Psoas muscle (tissue), 8 donors: Measurements from ENCODE around the gene FIG4. TPM values are rescaled to one million over a fixed set of nuclear protein-coding genes. Genes with fewer than 3 reads are reported as not detected.
A peak's percentile ranks its signal among the peaks of the same experiment; 100 is the strongest.
"Not testable (repeated sequence)": the region's sequence is repeated elsewhere in the genome, so short reads cannot be mapped to it uniquely, and the experiment has no call there.

Experiments
- ATAC-seq, 4 donors: fragments of 200-7000 bp; cut with Tn5 transposase; one replicate each; pipeline ENCODE4 v1.9.1; 2020; ENCODE audit warnings: moderate library complexity in 3 of 4, mild to moderate bottlenecking in 2 of 4
- DNase-seq, 2 donors: peaks; one replicate each; pipeline ENCODE4 v3.0.0-alpha.2; 2020
- H3K27ac ChIP-seq: fragments of 200-600 bp; one replicate; pipeline ENCODE4 v1.8.0; 2022
- H3K27me3 ChIP-seq, 3 donors: fragments of 200-600 bp in 1 of 3; one replicate each; pipeline versions ENCODE4 v1.6.1 to v1.8.0; 2013 to 2022; ENCODE audit warnings: low read length in 2 of 3, mild to moderate bottlenecking in 2 of 3, moderate library complexity in 1 of 3; ENCODE audit not compliant: insufficient read depth in 3 of 3
- H3K36me3 ChIP-seq, 2 donors: fragments of 200-600 bp in 1 of 2; one replicate each; pipeline versions ENCODE4 v1.6.1 to v1.8.0; 2013 to 2022; ENCODE audit warnings: low read depth in 1 of 2, mild to moderate bottlenecking in 1 of 2, moderate library complexity in 1 of 2; ENCODE audit not compliant: insufficient read depth in 1 of 2
- H3K4me1 ChIP-seq: fragments of 200-600 bp; one replicate; pipeline ENCODE4 v1.8.0; 2022
- H3K4me3 ChIP-seq: fragments of 200-600 bp; one replicate; pipeline ENCODE4 v1.8.0; 2022; ENCODE audit warnings: mild to moderate bottlenecking
- H3K9me3 ChIP-seq: fragments of 200-600 bp; one replicate; pipeline ENCODE4 v1.8.0; 2022
- CTCF ChIP-seq: fragments of 200-600 bp; IDR thresholded peaks from one replicate; pipeline ENCODE4 v1.8.0; 2022; ENCODE audit warnings: antibody characterized with exemption
- WGBS, 3 donors: extraction: QIAGEN DNeasy Blood & Tissue Kit; methylation state at CpG; one replicate each; pipeline versions ENCODE4 v1.1.6 to v1.1.7; 2013; 5-methylcytosine and 5-hydroxymethylcytosine counted together
- intact Hi-C, 2 donors: fragments of 100-400 bp; cut with DNase I; formaldehyde crosslinking; loops; one replicate each; pipeline versions ENCODE4 v1.11.0 to v1.14.2; 2022
- polyA plus RNA-seq, 3 donors: library from polyadenylated mRNA; stranded (reverse); fragments of 200-250 nt; gene quantifications; one replicate each; pipeline ENCODE4 v1.2.3, GENCODE V29; 2013
- total RNA-seq, 4 donors: library from RNA; stranded (reverse); fragmentation: NEBNext Ultra II Directional in 2 of 4; extraction: Animal tissue kit (Norgen Biotek cat#: 25700) in 2 of 4; gene quantifications; one replicate each; pipeline versions ENCODE4 v1.2.1 to v1.2.4, GENCODE V29; 2021 to 2023
- donor health status: healthy with polysubstance abuse.
- donor health status: DM: no; HTN: no; CAD: no; lungs with moderate emphysema.
- donor health status: Bipolar disorder and iron deficiency.
- donor health status: healthy.
- donor health status: DM: yes; HTN: yes; CAD: no.
- donor health status: DM: no; HTN: no; CAD: no.
- donor health status: DM: no; HTN: no; CAD: no.
- donor health status: DM: yes; HTN: yes; CAD: no.

The FIG4 gene
- total and polyA plus RNA-seq, 7 donors, result 5.8 to 12.5 (median 8.6) TPM

- Histone ChIP-seq H3K4me3 (no peak overlapping the region), H3K27ac (no peak overlapping the region), H3K9me3 (no peaks in the 10 kb centered on the region), H3K4me1 (no peaks in the 10 kb centered on the region), H3K27me3 (no peaks in the 10 kb centered on the region), H3K36me3 (peaks cover 0 to 30% of the 10 kb centered on the region in 2 donors)
- no peak for DNase-seq
- ATAC-seq, result no peak
- no peak for TF ChIP-seq CTCF
- intact Hi-C loops, result no loop called here
Measured at GRCh38 chr6:109672839-109673238, 18.3 kb upstream of the FIG4 start.

- Histone ChIP-seq H3K27ac (no peak overlapping the region), H3K9me3 (no peaks in the 10 kb centered on the region), H3K4me3 (no peak overlapping the region), H3K36me3 (peaks cover 0 to 21% of the 10 kb centered on the region in 2 donors), H3K4me1 (no peaks in the 10 kb centered on the region), H3K27me3 (no peaks in the 10 kb centered on the region)
- 97 to 98% (median 97%) methylated on average over 1 of the region's 1 CpG for WGBS, 3 donors
- intact Hi-C loops, result no loop called here
- no peak for DNase-seq
- TF ChIP-seq CTCF, result no peak
- ATAC-seq, result no peak
Measured at GRCh38 chr6:109676724-109677123, 14.4 kb upstream of the FIG4 start.

- Histone ChIP-seq H3K36me3 (peaks cover 0 to 17% of the 10 kb centered on the region in 2 donors), H3K27me3 (no peaks in the 10 kb centered on the region), H3K4me3 (no peak overlapping the region), H3K27ac (no peak overlapping the region), H3K4me1 (no peaks in the 10 kb centered on the region), H3K9me3 (no peaks in the 10 kb centered on the region)
- 75 to 81% (median 79%) methylated on average over 4 of the region's 4 CpGs for WGBS, 3 donors
- ATAC-seq (no peak), DNase-seq (no peak)
- TF ChIP-seq CTCF, result no peak
- intact Hi-C loops, result no loop called here
Measured at GRCh38 chr6:109678240-109678639, 12.9 kb upstream of the FIG4 start.

GRCh38 chr6:109678661-109679505 lies 12.2 kb upstream of the FIG4 start:
- peaks cover 0 to 11% of the 10 kb centered on the region in 2 donors for H3K36me3 ChIP-seq
- H3K27me3 ChIP-seq, ATAC-seq, H3K4me3 ChIP-seq, H3K9me3 ChIP-seq, H3K27ac ChIP-seq, H3K4me1 ChIP-seq, DNase-seq, intact Hi-C loops: not testable (repeated sequence)
- 59 to 72% (median 69%) methylated on average over 14 to 15 of the region's 15 CpGs for WGBS, 3 donors

GRCh38 chr6:109686566-109687265 lies 4.4 kb upstream of the FIG4 start:
- ATAC-seq, result no peak
- intact Hi-C loops, result no loop called here
- WGBS, 3 donors, result 90 to 100% (median 95%) methylated on average over 1 of the region's 1 CpG

More at GRCh38 chr6:109686566-109687265, 4.4 kb upstream of the FIG4 start:
- H3K27me3 ChIP-seq, result no peaks in the 10 kb centered on the region
- peak overlapping the region; percentile 33 for H3K27ac ChIP-seq
- no peak overlapping the region for H3K4me3 ChIP-seq
- peaks cover 15% of the 10 kb centered on the region for H3K4me1 ChIP-seq
- peaks cover 7% of the 10 kb centered on the region for H3K9me3 ChIP-seq
- no peak for TF ChIP-seq CTCF
- DNase-seq, result no peak
- no peaks in the 10 kb centered on the region for H3K36me3 ChIP-seq
